ENCODE measurements around the gene NKAIN2.
"Not testable (repeated sequence)": the region's sequence is repeated elsewhere in the genome, so short reads cannot be mapped to it uniquely, and the experiment has no call there.

Gene NKAIN2

DNA sequence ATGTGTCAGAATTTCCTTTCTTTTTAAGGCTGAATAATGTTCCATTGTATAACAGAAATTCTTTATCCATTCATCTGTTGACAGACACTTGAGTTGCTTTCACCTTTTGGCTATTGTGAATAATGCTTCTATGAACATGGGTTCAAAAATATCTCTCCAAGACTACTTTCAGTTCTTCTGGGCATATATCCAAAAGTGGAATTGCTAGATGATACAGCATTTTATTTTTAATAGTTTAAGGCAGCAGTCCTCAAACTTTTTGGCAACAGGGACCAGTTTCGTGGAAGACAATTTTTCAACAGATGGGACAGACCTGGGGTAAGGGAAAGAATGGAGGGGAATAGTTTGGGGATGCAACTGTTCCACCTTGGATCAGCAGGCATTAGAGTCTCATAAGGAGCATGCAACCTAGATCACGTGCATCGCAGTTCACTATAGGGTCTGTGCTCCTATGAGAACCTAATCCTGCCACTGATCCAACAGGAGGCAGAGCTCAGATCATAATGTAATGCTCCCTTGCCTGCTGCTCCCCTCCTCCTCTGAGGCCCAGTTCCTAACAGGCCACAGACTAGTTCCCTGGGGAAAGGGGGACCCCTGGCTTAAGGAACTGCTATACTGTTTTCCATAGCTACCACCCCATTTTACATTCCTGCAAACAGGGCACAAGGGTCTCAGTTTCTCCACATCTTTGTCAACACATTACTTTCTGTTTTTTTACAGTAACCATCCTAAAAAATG, 918.6 kb downstream of the NKAIN2 start:
- DNase-seq, result peak; percentile 22

DNA sequence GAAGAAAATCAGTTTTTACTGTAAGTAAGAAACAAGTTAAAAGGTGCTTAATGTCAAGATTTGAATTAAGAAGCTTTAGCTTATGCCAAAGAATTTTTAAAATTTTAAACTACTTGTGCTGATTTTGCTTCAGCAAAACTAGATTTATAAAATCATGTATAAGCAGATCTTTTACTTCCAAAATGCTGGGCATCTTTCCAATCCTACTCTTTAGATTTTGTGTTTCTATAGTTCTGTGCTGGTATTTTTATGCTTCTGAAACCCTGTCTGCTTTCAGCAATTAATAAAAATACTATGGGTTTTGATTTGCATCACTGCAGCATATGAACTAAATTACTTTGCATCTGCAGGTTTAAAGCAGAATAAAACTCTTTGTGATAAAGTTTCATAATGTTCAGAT, 920.0 kb downstream of the NKAIN2 start:
- no peak for DNase-seq

DNA sequence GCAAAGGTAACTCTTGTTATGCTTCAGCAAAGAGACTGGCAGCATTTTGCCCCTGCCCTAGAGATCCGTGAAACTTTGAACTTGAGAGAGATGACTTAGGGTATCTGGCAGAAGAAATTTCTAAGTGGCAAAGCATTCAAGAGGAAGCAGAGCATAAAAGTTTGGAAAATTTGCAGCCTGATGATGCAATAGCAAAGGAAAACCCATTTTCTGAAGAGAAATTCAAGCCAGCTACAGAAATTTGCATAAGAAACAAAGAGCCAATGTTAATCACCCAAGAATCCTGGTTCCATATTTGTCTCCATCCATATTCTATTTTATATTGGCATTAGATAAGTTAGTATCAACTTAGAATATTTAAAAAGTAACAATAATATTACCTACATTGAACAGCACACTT, 934.1 kb downstream of the NKAIN2 start:
- not testable (repeated sequence) for DNase-seq

DNA sequence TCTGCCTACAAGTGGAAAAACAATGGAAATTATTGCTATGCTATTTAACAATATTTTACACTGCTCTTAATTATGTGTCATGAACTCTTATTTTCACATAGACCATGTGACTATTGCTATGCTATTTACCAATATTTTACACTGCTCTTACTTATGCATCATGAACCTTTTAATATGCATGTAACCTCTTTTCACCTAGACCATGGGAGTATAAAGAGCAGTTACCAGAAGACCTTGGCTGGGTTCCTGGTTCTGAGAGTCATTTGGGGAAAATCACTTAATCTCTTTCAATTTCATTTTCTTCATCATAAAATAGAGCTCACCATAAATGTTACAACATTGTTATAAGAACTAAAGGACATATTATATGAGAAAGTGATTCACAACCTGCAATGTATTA, 934.8 kb downstream of the NKAIN2 start:
- no peak for DNase-seq

DNA sequence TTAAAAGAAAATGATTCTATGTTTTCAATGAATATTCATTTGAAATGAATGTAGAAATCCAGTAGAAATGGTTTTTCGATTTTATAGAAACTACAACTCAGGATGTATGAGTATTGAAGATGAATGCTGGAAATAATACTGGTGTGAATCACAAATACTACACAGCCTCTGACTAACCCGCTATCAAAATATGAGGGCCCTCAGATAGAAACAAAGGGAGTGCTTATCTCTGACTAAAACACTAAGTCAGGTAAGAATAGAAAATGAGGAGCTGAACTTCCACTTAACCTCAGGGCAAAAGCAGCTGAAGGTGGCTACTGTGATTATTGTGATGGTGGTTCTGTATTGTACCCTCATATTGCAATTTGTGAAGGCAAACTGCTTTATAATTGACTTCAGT, 937.7 kb downstream of the NKAIN2 start:
- DNase-seq, result no peak

DNA sequence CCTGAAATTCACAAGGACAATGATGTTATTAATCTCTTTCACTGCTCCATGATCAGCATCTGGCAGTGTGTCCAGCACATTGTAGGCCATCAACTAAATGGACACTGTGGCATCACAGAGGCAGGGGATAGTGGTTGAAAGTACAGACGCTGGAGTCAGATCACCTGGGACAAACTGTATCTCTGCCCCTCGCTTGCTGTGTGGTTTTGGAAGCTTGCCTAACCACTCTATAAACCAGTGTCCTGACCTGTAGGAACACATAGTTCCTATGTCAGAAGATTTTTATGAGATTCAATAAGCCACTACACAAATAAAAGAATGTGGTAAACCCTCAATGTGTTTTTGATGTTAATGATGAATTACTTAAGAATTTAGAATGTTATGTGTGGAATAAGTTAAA, 939.3 kb downstream of the NKAIN2 start:
- DNase-seq, result no peak

DNA sequence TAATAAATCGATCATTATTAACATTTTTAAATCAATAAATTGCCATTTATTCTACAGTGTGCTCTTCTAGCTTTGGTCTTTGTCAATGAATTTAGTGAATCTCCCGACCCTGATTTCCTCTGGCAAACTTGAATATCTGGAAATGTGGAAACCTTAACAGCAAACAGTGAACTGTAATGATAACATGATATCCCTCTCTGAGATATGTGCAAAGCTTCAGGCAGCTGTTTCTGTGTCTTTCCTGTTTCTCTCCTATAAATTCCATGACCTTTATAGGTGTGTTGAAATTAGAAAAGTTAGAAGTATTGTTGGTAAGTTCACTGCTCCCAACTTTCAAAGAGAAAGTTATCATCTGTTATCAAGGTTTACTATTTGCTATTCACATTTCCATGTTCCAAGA, 939.8 kb downstream of the NKAIN2 start:
- no peak for DNase-seq

DNA sequence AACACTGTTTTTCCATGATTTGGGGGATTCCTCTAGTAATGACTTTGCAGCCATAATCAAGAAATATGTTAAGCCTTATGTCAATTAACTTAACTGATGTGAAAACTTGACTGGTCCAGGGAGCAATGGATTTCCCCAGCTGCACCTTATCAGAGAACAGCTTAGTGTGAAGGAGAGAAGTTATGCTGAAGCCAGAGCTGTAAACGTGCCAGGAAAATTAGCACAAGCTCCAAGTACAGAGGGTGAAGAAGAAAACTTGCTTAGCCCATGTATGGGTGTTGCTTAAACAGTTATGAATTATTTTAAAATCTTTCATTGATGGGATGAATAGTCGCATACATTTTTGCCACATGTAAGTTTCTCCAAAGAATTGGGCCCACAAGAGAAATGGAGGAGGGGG, 943.7 kb downstream of the NKAIN2 start:
- DNase-seq, result no peak

DNA sequence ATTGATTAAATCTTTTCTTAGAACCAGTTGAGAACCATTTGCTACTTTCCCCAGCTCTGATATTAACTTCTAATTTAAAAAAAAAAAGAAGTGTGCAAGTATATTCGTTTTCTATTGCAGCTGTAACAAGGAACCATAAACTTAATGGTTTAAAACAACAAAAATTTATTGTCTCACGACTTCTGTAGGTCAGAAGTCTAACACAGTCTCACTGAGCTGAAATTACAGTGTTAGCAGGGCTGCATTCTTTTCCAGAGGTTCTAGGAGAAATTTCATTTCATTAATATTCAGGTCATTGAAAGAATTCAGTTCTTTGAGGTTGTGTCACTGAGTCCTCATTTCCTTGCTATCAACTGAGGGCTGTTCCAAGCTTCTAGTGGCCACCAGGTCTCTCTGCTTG, 945.1 kb downstream of the NKAIN2 start:
- DNase-seq, result no peak

DNA sequence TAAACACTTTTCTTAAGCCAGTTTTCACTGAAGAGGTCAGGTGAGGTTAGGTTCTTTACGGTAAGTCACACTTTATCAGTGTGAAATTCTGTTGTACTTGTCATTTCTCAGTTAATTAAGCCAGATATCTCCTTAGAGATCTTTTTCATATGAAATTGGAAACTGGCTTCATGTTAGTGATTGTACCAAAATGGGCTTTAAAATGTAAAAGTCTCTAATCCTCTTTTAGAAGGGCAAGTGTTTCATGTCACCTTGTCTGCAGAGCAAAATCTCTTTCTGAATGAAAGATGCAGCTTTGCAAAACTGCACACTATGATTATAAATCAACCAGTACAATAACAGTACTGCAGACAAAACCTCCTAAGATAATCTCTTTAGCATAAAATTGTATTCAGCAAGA, 949.3 kb downstream of the NKAIN2 start:
- no peak for DNase-seq

DNA sequence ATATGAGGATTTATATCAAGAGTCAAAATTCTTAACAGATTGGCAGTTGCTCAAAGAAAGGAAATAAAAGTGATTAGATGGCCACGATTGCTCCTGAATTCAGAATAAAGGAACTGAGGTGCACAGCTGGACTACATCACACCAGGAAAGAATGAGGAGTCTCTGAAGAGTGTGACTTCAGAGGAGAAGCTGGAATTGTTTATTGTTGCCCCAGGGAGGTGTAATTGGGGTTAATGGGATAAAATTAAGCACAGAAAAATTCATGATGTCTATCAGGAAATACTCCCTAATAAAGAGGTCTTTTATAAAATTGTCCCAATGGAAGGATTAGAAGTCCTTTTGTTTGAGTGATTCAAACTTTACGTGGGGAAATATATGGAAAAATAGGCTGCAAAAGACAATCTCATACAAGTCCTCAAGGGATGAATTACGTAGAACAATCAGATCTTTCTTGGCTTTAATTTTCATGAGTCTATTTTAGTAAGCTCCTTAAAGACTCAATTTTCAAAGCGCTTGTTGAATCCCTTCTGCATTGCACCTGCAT, 950.0 kb downstream of the NKAIN2 start:
- DNase-seq, result no peak

DNA sequence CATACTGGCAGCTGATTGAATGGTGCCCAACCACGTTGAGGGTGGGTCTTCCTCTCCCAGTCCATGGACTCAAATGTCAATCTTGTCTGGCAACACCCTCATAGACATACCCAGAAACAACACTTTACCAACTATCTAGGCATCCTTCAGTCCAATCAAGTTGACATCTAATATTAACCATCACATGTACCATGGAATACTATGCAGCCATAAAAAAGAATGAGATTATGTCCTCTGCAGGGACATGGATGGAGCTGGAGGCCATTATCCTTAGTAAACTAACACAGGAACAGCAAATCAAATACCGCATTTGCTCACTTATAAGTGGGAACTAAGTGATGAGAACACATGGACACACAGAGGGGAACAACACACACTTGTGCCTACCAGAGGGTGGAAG, 951.7 kb downstream of the NKAIN2 start:
- no peak for DNase-seq

DNA sequence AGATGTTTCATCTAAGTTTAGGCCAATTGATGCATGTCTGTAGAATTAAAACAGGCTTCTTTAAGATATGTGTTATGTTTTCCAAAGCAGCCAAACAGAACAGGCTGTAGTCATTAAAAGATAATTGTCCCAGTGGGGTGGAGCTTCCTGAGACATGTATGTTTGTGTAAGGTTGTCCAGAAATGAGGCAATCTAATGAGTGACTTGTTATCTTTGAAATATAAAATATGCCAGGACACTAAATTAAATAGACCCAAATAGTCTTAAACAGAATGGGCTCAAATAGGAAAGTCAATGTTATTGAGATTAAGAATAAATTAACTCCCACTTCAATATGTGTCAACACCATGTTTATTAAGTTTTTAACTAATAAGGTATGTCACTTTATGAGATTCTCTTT, 953.9 kb downstream of the NKAIN2 start:
- DNase-seq, result no peak

DNA sequence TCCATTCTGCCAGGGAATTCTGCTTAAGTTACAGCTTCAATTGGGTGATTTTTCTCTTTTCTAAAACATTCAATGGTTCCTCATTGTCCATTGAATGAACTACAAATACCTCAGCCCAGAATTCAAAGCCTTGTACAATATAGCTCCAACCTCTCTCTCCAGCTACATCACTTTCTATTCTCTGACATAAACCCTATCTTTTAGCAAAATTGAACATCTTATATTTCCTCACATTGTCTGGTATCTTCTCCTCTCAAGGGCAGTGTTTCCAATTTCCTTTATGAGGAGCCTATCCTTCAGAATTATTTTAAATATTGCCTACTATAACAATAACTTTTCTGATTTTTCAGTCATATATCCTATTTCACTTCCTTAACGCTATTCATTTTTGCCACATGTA, 955.0 kb downstream of the NKAIN2 start:
- no peak for DNase-seq

DNA sequence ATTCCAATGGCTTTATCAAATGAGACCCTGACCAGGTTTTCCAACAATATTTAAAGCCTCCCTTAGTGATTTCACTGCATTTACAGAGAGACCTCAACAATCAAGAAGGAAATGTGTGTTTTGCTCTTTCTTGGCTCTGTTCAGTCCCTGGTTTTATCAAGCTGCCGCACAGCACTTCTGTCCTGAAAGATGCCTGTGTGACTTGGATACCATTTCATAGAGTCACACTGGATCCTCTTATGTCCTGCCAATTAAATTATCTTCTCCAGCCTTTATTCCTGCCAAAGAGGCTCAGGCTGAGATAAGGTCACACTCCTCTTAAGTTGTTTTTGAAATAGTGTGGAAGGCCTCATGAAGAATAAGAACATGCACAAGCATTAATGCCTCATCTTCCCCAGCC, 961.6 kb downstream of the NKAIN2 start:
- DNase-seq, result peak; percentile 27

DNA sequence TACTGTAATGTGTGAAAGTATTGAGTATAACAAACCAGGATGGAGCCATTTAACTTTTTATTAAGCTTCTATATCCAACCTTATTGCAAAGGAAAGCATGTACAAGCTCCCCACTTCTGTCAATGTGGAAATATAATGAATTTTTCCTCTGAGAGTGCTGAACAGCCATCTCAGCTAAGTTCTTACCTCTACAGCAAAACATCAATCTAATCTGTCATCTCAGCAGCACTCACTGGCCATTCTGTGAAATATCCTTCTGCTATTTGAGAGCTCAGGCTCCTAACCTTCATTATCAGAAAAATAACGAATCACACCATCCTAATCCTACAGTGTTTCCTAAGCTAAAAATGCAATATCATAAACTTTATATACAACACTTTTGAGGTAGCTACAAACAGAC, 964.6 kb downstream of the NKAIN2 start:
- no peak for DNase-seq

DNA sequence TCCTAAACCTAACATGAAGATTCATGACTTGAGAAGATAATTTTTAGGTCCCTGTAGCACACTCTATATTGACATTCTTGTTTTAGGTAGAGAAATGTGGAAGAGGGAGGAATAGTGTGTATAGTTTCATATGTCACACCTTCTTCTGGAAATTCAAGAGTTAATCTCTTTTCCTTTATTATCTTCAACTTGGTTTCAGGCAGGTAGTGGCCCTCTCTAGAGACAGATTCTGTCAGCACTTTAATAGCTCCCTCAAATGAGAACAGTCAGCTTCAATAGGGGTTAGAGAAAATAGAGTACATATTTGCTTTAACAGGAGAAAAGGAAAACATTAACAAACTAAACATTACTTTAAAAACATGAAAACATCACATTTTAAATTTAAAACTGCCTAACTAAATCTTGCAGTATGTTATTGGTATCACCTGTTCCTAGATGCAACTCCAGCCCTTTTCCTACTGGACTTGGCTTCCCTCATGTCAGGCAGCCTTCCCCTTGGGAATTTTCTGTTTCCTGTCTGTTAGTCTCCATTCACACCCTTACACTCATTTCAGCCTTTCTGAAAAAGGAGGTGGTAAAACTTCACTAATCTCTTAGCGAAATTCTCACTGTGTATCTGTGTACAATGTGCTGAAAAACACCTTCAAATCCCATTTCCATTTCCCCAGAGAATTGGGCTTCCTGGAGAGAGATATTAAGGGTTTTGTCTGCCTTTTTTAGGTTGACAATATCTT, 966.3 kb downstream of the NKAIN2 start:
- no peak for DNase-seq

DNA sequence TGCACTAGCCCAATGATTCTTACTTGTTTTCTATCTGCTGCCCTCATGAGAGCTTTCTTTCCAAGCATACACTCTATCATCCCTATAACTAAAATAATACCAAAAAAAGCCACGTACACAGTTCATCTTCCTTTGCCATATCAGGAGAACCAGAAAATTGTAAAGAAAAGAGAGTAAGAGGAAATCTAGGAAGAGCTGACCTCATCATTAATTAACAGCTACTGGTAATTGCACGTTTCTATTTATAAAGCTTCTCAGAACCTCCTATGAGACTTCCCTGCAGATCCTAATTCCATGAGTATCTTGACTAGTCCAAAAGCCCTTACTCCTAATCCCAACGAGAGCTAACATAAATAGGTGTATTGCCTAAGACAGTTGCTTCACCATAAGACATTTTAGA, 967.1 kb downstream of the NKAIN2 start:
- no peak for DNase-seq

DNA sequence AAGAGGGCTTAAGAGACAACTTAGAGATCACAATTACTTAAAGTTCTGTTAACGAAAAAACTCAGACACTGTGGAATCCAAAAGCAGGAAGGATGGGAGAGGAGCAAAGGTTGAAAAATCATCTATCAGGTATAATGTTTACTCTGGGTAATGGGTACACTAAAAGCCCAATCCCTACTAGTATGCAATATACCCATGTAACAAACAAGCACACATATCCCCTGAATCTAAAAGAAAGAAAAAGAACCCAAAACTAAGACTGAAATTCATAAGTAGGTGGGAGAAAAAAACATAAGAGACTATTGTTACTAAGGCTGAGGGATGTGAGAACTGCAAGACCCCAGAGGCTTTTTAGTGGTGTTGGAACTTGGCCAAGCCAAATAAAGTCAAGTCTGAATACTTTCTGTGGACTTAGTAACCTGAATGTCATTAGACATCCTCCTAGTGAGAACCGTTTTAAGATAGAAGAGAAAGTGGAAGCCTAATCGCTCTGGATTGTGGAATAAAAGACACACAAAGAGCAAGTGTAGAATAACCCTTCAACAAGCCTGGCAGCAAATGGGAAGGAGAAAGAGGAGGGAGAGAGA, 969.2 kb downstream of the NKAIN2 start:
- no peak for DNase-seq

DNA sequence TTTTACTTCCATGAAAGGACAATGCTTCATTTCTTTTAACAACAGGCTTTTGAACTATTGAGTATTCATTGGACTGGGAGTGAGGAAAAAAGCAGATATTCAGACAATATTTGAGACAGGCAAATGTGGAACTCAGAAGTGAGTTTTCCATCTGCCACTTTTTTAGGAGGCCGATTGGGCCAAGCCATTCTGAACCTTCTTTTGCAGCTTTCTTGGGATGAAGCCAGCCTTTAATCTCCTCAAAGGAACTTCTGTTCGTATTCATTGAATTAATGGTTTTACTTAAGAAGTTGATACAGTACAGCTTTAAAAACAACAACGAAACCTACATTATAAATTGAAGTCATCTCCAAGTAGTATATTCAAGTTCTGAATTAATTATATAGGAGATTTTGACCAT, 971.5 kb downstream of the NKAIN2 start:
- DNase-seq, result no peak

DNA sequence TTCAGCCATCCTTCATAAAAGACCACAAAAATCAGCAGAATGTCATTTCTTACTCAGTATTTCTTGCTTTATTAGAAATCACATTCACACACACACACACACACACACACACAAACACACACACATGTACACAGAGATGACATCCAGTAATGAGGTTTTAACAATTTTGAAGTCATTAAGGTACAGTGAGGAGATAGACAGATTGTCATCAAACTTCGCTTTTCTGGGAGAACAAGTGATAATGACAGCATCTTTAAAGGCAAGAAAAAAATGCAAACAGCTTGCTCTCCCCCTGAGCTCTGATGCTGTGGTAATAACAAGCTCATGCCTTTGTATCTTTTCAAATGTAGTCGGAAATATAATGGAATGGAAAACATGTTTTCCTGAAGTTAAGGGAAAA, 974.2 kb downstream of the NKAIN2 start:
- DNase-seq, result no peak

DNA sequence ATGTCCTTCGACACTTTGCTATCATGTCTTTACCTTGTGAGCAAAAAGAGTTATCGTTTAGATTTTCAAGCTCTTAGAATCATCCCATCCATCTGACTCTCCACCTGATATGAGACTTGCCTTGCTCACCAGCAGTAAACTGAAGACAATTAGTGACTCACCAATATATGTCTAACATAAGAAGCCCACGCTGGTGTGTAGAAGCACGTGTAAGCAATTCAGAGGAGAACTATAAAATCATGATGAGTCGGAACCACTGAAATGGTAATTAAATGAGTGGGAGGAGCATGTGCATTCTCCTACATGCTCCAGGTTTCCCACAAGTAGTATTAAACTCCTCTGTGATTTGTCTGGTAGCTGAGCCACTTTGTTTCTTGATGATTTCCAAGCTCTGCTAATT, 977.0 kb downstream of the NKAIN2 start:
- DNase-seq, result no peak

DNA sequence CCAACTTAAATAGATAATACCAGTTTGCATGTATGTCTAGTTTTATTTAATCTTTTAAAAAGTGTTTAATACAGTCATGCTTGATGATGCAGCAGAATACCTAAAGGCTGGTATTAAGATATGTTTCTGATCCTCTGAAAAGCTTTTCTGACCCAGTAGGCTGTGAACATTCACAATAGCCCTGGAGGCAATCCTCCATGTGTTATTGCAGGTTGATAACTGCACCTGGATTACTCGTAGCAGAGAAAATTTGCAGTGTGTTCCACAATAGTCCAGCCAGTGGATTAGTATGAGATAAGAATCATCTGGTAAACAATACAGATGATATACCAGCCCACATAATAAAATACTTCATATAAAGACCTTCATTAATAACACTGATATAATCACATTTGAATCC, 979.7 kb downstream of the NKAIN2 start:
- DNase-seq, result no peak

DNA sequence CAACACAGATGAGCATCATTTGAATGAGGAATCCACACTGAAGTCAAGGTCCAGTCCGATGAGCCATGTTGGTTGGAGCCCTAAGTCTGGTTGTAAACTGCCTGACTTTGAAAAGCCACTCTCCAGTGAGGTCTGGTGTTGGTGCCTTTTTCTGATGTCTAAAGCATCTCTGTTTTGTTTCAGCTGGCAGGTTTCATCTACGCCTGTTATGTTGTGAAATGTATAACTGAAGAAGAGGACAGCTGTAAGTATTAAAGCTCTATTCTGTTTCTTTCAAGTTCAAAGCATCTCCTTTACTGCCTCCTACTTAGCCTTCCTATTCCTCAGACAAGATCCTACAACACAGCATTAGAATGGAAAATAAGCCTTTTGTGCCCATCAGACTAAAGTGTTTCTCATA, 987.5 kb downstream of the NKAIN2 start:
- DNase-seq, result no peak

Measured in NCI-H82 (cell line).